Activated CD4-positive, alpha-beta T cell treated with anti-CD3 and anti-CD28 coated beads, Interleukin-2, amount 50 U/mL, for 24 hours (primary cell): ENCODE results near the gene CDC42BPA.
"Not testable (repeated sequence)": the region's sequence is repeated elsewhere in the genome, so short reads cannot be mapped to it uniquely, and the experiment has no call there.

Experiments
- DNase-seq, 2 donors: peaks; one replicate each; pipeline ENCODE4 v3.0.0-alpha.2; 2020; ENCODE audit warnings: low read depth in 1 of 2, low spot score in 1 of 2

Gene CDC42BPA

GRCh38 chr1:226967665-226968064, 350.6 kb downstream of the CDC42BPA start:
- no peak for DNase-seq

- DNase-seq, result no peak
Observed at GRCh38 chr1:226966683-226967082, 351.6 kb downstream of the CDC42BPA start.

- no peak for DNase-seq
Observed at GRCh38 chr1:226965581-226966440, 352.5 kb downstream of the CDC42BPA start.

GRCh38 chr1:226964611-226965486, 353.4 kb downstream of the CDC42BPA start:
- DNase-seq, result no peak

- no peak for DNase-seq
Observed at GRCh38 chr1:226964068-226964425, 354.2 kb downstream of the CDC42BPA start.

GRCh38 chr1:226962421-226963391, 355.6 kb downstream of the CDC42BPA start:
- no peak for DNase-seq

GRCh38 chr1:226960944-226961765, 357.1 kb downstream of the CDC42BPA start:
- no peak for DNase-seq

- DNase-seq, result no peak
Observed at GRCh38 chr1:226960256-226960655, 358.0 kb downstream of the CDC42BPA start.

GRCh38 chr1:226958300-226958699, 360.0 kb downstream of the CDC42BPA start:
- no peak for DNase-seq

- DNase-seq, result no peak
Observed at GRCh38 chr1:226957714-226958113, 360.6 kb downstream of the CDC42BPA start.

GRCh38 chr1:226956942-226957713, 361.2 kb downstream of the CDC42BPA start:
- DNase-seq, result no peak

- DNase-seq, result not testable (repeated sequence)
Observed at GRCh38 chr1:226955857-226956256, 362.4 kb downstream of the CDC42BPA start.

- no peak for DNase-seq
Observed at GRCh38 chr1:226954777-226955176, 363.5 kb downstream of the CDC42BPA start.

- no peak for DNase-seq
Observed at GRCh38 chr1:226954337-226954736, 364.0 kb downstream of the CDC42BPA start.

GRCh38 chr1:226953175-226953800, 365.0 kb downstream of the CDC42BPA start:
- no peak for DNase-seq

- no peak for DNase-seq
Observed at GRCh38 chr1:226952118-226952441, 366.2 kb downstream of the CDC42BPA start.

GRCh38 chr1:226951286-226952117, 366.8 kb downstream of the CDC42BPA start:
- DNase-seq, result no peak

GRCh38 chr1:226950871-226951270, 367.4 kb downstream of the CDC42BPA start:
- DNase-seq, result no peak
